Tibial nerve (tissue), 3 donors: ENCODE data around the gene IL25.

Experiments
- CTCF ChIP-seq, 5 experiments: fragments of 200-600 bp in 3 of 5; fragments of 450-650 bp in 2 of 5; sonication (generic) in 3 of 5; IDR thresholded peaks; one replicate each; pipeline ENCODE4 v1.5.1; 2016 to 2019; ENCODE audit warnings: antibody characterized with exemption in 5 of 5, mild to moderate bottlenecking in 3 of 5, moderate library complexity in 2 of 5
- POLR2A ChIP-seq, 2 donors: fragments of 450-650 bp; IDR thresholded peaks; one replicate each; pipeline ENCODE4 v1.6.1; 2017; ENCODE audit warnings: antibody characterized with exemption in 2 of 2, mild to moderate bottlenecking in 2 of 2, moderate library complexity in 2 of 2

DNA sequence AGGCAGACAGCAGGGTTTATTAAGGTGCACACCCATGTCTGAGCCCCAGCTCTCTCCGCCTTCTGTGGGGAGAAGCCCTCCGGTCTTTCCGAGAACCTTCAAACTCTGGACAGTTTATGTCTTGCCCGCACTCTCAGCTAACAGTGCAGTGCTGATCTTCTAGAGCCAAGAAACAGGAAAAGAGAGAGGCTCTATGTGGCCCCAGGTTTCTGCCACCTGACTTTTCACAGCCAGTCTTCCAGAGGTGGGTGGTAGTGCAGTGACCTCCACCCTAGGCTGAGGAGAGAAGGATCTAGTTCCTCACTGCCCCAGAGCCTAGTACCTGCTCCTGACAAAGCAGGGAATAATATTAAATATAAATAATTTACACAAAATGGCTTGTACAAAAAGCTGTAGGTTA is 15.9 kb upstream of the IL25 start:
- no peak for TF ChIP-seq POLR2A (IDR thresholded peaks at IDR 0.05)
- no peak for TF ChIP-seq CTCF (IDR thresholded peaks at IDR 0.05)
